Lower lobe of right lung (tissue), 2 donors: ENCODE data around the gene CCDC93. TPM values are rescaled to one million over a fixed set of nuclear protein-coding genes. Genes with fewer than 3 reads are reported as not detected.

Experiments
- ATAC-seq, 2 donors: fragments of 200-7000 bp; cut with Tn5 transposase; one replicate each; pipeline ENCODE4 v1.9.1; 2020 to 2022; ENCODE audit warnings: mild to moderate bottlenecking in 2 of 2, moderate library complexity in 2 of 2
- DNase-seq: peaks from one replicate; pipeline ENCODE4 v3.0.0-alpha.2; 2020
- H3K27ac ChIP-seq: fragments of 200-600 bp; one replicate; pipeline ENCODE4 v1.8.0; 2022
- H3K27me3 ChIP-seq: fragments of 200-600 bp; one replicate; pipeline ENCODE4 v1.8.0; 2022; ENCODE audit warnings: low read depth
- H3K36me3 ChIP-seq: fragments of 200-600 bp; one replicate; pipeline ENCODE4 v1.8.0; 2022; ENCODE audit warnings: mild to moderate bottlenecking
- H3K4me1 ChIP-seq: fragments of 200-600 bp; one replicate; pipeline ENCODE4 v1.8.0; 2022
- H3K4me3 ChIP-seq: fragments of 200-600 bp; one replicate; pipeline ENCODE4 v1.8.0; 2022; ENCODE audit warnings: mild to moderate bottlenecking
- H3K9me3 ChIP-seq: fragments of 200-600 bp; one replicate; pipeline ENCODE4 v1.8.0; 2022
- CTCF ChIP-seq: fragments of 200-600 bp; IDR thresholded peaks from one replicate; pipeline ENCODE4 v1.8.0; 2022; ENCODE audit warnings: antibody characterized with exemption, mild to moderate bottlenecking
- intact Hi-C: fragments of 100-400 bp; cut with DNase I; formaldehyde crosslinking; loops from one replicate; pipeline ENCODE4 v1.11.0; 2022
- total RNA-seq: library from RNA; stranded (reverse); fragmentation: NEBNext Ultra II Directional; extraction: Animal tissue kit (Norgen Biotek cat#: 25700); gene quantifications from one replicate; pipeline ENCODE4 v1.2.1, GENCODE V29; 2021
- donor health status: DM: no; HTN: yes; CAD: no; lungs with severe emphysema.

The CCDC93 gene
- total RNA-seq, 1 donor from 2014 or later = 47.3 TPM

DNA sequence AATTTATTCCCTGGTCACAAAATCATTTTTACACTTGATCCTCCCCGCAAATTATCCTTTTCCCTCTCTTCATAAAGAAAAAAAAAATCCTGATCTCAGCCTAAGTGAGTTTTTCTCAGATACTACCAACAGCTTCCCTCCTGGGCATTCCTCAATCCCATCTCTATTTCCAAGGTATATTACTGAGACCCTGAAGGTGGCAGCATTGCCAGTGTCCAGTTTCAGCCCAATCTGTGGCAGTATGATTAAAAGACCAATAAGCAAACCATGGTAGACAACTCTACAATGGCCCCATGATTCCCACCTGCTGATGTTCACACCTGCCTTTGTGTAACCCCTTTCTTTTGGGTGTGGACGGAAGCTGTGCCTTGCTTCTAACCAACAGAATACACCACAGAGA, 45.1 kb downstream of the CCDC93 start:
- no peak for TF ChIP-seq CTCF
- DNase-seq = no peak
- peaks cover 87% of the 10 kb centered on the region for H3K36me3 ChIP-seq
- no peaks in the 10 kb centered on the region for H3K9me3 ChIP-seq
- H3K4me1 ChIP-seq = peaks cover 23% of the 10 kb centered on the region
- ATAC-seq = no peak
- no peaks in the 10 kb centered on the region for H3K27me3 ChIP-seq
- intact Hi-C loops = no loop called here
- H3K27ac ChIP-seq = no peak overlapping the region
- no peak overlapping the region for H3K4me3 ChIP-seq

DNA sequence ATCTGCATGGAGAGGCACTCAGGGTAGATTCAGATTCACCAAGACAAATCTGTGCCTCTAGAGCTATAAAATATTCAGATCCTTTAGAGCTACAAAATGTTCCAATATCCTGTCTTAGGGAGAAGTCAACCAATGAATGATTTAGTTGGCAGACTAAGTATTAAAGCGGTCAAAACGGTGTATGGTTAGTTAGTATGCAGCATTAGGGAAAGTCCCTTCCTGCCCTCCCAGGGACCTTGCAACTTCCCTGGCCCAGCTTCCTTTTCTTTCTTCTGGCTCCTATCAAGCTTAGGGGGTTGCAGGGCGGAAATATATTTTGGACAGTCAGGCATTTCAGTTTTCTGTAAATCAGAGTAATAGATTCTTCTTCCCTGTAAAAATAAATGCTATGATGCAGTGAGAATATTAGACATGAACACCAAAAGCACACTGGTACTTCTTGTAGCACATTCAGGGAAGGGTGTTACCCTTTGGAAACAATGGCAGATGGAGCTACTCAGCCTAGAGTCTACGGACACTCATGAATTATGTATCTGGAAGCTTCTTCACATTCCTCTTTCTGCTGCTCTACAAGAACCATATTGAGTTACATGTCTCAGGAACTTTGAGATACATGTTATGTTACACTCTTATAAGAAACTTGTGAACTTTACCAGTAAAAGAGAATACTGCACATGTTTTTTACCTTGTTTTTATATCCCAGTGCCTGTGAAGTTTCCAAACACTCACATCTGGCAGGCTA, 45.7 kb downstream of the CCDC93 start:
- DNase-seq (no peak), ATAC-seq (peak in 1 of 2 donors; percentile 43)
- intact Hi-C loops = no loop called here
- no peak for TF ChIP-seq CTCF
- peaks cover 85% of the 10 kb centered on the region for H3K36me3 ChIP-seq
- H3K27ac ChIP-seq = no peak overlapping the region
- no peaks in the 10 kb centered on the region for H3K9me3 ChIP-seq
- no peaks in the 10 kb centered on the region for H3K27me3 ChIP-seq
- H3K4me3 ChIP-seq = no peak overlapping the region
- H3K4me1 ChIP-seq = peaks cover 23% of the 10 kb centered on the region

GRCh38 chr2:117963446-117963845, 50.4 kb downstream of the CCDC93 start:
- no peak for DNase-seq
- no peaks in the 10 kb centered on the region for H3K27me3 ChIP-seq
- no peak for TF ChIP-seq CTCF
- H3K9me3 ChIP-seq = no peaks in the 10 kb centered on the region
- peaks cover 69% of the 10 kb centered on the region for H3K36me3 ChIP-seq
- peaks cover 27% of the 10 kb centered on the region for H3K4me1 ChIP-seq
- no peak overlapping the region for H3K27ac ChIP-seq
- no peak for ATAC-seq
- no peak overlapping the region for H3K4me3 ChIP-seq
- intact Hi-C loops = no loop called here

DNA sequence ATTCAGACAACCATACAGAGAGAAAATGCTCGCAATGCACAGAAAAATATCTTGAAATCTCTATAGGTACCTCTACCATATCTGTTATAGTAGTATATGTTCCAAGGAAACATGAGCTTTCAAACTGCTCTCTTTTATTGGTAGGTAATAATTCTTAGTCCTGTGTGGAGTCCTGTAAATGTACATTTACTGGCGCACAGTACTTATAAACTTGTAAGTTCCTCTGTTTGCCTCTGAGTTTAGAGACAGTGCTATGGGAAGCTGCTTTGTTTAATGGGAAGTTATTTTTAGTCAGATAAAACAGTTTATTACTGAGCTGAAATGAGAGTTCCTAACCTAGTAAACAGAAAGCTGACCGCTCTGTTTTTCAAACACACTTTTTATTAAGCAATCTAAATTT, 52.7 kb downstream of the CCDC93 start:
- intact Hi-C loops = no loop called here
- Histone ChIP-seq H3K36me3 (peaks cover 68% of the 10 kb centered on the region), H3K4me3 (no peak overlapping the region), H3K27ac (no peak overlapping the region), H3K4me1 (peaks cover 22% of the 10 kb centered on the region), H3K9me3 (no peaks in the 10 kb centered on the region), H3K27me3 (no peaks in the 10 kb centered on the region)
- DNase-seq = no peak
- TF ChIP-seq CTCF = no peak
- no peak for ATAC-seq

GRCh38 chr2:117960231-117960630, 53.6 kb downstream of the CCDC93 start:
- Histone ChIP-seq H3K36me3 (peaks cover 72% of the 10 kb centered on the region), H3K4me1 (peaks cover 22% of the 10 kb centered on the region), H3K27ac (no peak overlapping the region), H3K27me3 (no peaks in the 10 kb centered on the region), H3K4me3 (no peak overlapping the region), H3K9me3 (no peaks in the 10 kb centered on the region)
- TF ChIP-seq CTCF = no peak
- no peak for DNase-seq
- ATAC-seq = no peak
- intact Hi-C loops = no loop called here
